ENCODE results near the gene CACNG7. TPM values are rescaled to one million over a fixed set of nuclear protein-coding genes. Genes with fewer than 3 reads are reported as not detected.

CACNG7 gene
- total RNA-seq, 2 experiments from 2014 or later: not detected

- DNase-seq: peak; percentile 68
- CTCF ChIA-PET: interaction anchor here (1.0 to 1.7 kb wide), 4 partner anchors 11 to 20 kb away, joined by 3 to 7 read pairs (median 4); no protein-coding TSS in a partner anchor
- POLR2A ChIA-PET: no interaction called here
- H3K36me3 Mint-ChIP-seq (ENCODE audit: low read depth): peaks cover 7% of the 10 kb centered on the region
- peak within 1 kb of the TSS; percentile 38 for H3K4me3 Mint-ChIP-seq
- no peak within 1 kb of the TSS for H3K27ac Mint-ChIP-seq
- no peaks in the 10 kb centered on the region for H3K9me3 Mint-ChIP-seq
- peaks cover 32% of the 10 kb centered on the region for H3K4me1 Mint-ChIP-seq
- peaks cover 35% of the 10 kb centered on the region for H3K27me3 Mint-ChIP-seq
Observed at GRCh38 chr19:53881482-53882390, 27.3 kb upstream of the CACNG7 start, which contains the start of gene PRKCG. PRKCG (plus strand) TSS chr19:53882197; CDS start chr19:53882495, 298 bp downstream.

GRCh38 chr19:53882391-53883050 lies 26.6 kb upstream of the CACNG7 start:
- H3K4me3 Mint-ChIP-seq: peak overlapping the region; percentile 38
- peaks cover 35% of the 10 kb centered on the region for H3K27me3 Mint-ChIP-seq
- DNase-seq: no peak
- peaks cover 24% of the 10 kb centered on the region for H3K4me1 Mint-ChIP-seq
- no peak overlapping the region for H3K27ac Mint-ChIP-seq
- ChIA-PET CTCF (interaction anchor here (1.0 to 1.7 kb wide), 4 partner anchors 12 to 19 kb away, joined by 3 to 7 read pairs (median 4); no protein-coding TSS in a partner anchor), POLR2A (no interaction called here)
- H3K36me3 Mint-ChIP-seq (ENCODE audit: low read depth): no peaks in the 10 kb centered on the region
- no peaks in the 10 kb centered on the region for H3K9me3 Mint-ChIP-seq

DNA sequence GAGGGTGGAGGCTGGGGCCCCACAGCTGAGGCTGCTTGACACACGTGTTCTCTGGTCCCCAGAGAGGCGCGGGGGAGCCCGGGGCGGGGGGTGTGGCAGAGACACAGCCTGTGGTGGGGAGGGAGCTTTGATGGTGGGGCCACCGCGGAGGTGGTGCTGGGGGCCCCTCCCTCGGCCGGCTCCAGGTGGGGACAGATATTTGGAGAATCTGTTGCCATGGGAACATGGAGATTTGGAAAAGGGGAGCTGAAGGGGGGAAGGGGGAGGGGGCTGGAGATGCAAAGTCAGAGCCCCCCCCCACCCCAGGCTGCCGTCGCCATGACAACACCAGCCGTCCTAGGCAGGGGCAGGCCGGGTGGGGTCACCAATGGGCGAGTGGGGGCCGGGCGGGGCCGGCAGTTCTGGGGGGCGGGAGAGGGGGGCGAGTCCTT lies 25.8 kb upstream of the CACNG7 start:
- CTCF ChIA-PET: interaction anchor here (1.2 kb wide), 1 partner anchor 40 kb away, joined by 3 read pairs; no protein-coding TSS in a partner anchor
- no peak overlapping the region for H3K27ac Mint-ChIP-seq
- no peaks in the 10 kb centered on the region for H3K36me3 Mint-ChIP-seq (ENCODE audit: low read depth)
- no peak overlapping the region for H3K4me3 Mint-ChIP-seq
- peak; percentile 26 for DNase-seq
- H3K9me3 Mint-ChIP-seq: no peaks in the 10 kb centered on the region
- peaks cover 35% of the 10 kb centered on the region for H3K27me3 Mint-ChIP-seq
- POLR2A ChIA-PET: no interaction called here
- peaks cover 17% of the 10 kb centered on the region for H3K4me1 Mint-ChIP-seq

DNA sequence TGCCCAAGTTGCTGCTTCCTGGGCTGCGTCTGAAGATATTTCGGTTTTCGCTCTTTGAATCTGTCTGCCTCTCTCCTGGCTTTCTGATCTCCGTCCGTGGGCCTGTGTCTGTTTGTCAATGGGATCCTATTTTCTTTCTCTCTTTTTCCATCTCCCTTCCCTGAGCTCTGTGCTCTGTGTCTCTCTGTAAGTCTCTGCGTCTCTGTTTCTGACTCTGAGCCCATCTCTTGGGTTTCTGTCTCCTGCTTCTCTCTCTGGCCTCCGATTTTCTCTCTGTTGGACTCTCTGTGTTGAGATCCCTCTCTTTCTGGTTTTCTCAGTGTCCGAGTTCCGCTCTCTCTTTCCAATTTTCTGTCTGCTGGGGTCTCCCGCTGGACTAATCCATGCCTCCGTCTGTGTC lies 25.3 kb upstream of the CACNG7 start:
- no peak for DNase-seq
- H3K36me3 Mint-ChIP-seq (ENCODE audit: low read depth): no peaks in the 10 kb centered on the region
- no peaks in the 10 kb centered on the region for H3K9me3 Mint-ChIP-seq
- ChIA-PET CTCF (interaction anchor here (1.2 kb wide), 1 partner anchor 40 kb away, joined by 3 read pairs; no protein-coding TSS in a partner anchor), POLR2A (no interaction called here)
- H3K27me3 Mint-ChIP-seq: peaks cover 35% of the 10 kb centered on the region
- H3K4me1 Mint-ChIP-seq: peaks cover 13% of the 10 kb centered on the region
- no peak overlapping the region for H3K4me3 Mint-ChIP-seq
- no peak overlapping the region for H3K27ac Mint-ChIP-seq

DNA sequence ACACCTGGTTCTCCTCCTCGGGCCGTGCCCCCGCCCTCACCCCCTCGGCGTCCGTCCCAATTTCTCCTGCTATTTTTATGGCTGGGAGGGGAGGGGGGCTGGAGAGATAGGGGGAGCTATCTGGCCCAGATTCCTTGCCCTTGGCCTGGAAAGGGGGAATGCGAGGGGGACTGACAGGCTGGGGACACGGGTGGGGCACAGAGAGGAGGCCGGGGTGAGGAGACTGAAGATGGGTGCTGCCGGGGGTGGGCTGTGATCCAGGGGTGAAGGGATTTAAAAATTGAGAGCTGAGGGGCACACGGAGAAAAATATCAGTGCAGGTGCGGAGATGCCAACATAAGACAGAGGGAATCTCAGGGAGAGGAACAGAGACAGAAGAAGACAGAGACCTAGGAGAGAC lies 24.8 kb upstream of the CACNG7 start:
- POLR2A ChIA-PET: no interaction called here
- DNase-seq: no peak
- H3K4me3 Mint-ChIP-seq: no peak overlapping the region
- CTCF ChIA-PET: interaction anchor here (1.2 kb wide), 1 partner anchor 41 kb away, joined by 3 read pairs; no protein-coding TSS in a partner anchor
- no peak overlapping the region for H3K27ac Mint-ChIP-seq
- H3K27me3 Mint-ChIP-seq: peaks cover 35% of the 10 kb centered on the region
- H3K36me3 Mint-ChIP-seq (ENCODE audit: low read depth): no peaks in the 10 kb centered on the region
- no peaks in the 10 kb centered on the region for H3K9me3 Mint-ChIP-seq
- H3K4me1 Mint-ChIP-seq: peaks cover 9% of the 10 kb centered on the region

DNA sequence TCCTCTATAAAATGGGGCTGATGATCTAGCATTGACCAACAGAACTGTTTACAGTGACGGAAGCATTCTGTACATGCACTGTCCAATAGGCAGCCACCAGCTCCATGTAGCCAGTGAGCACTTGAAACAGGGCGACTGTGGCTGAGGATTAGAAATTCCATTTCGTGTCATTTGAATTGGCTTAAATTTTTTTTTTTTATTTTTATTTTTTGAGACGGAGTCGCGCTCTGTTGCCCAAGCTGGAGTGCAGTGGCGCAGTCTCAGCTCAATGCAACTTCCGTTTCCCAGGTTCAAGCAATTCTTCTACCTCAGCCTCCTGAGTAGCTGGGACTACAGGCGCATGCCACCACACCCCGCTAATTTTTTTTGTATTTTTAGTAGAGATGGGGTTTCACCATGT lies 24.0 kb upstream of the CACNG7 start:
- H3K4me3 Mint-ChIP-seq: no peak overlapping the region
- no peaks in the 10 kb centered on the region for H3K9me3 Mint-ChIP-seq
- no peaks in the 10 kb centered on the region for H3K36me3 Mint-ChIP-seq (ENCODE audit: low read depth)
- H3K27me3 Mint-ChIP-seq: peaks cover 35% of the 10 kb centered on the region
- CTCF ChIA-PET: no interaction called here
- peaks cover 12% of the 10 kb centered on the region for H3K4me1 Mint-ChIP-seq
- POLR2A ChIA-PET: no interaction called here
- DNase-seq: no peak
- H3K27ac Mint-ChIP-seq: no peak overlapping the region

GRCh38 chr19:53892301-53892980 lies 16.6 kb upstream of the CACNG7 start:
- H3K9me3 Mint-ChIP-seq: no peaks in the 10 kb centered on the region
- DNase-seq: no peak
- POLR2A ChIA-PET: no interaction called here
- H3K27me3 Mint-ChIP-seq: no peaks in the 10 kb centered on the region
- H3K27ac Mint-ChIP-seq: no peak overlapping the region
- H3K4me1 Mint-ChIP-seq: peaks cover 5% of the 10 kb centered on the region
- no peak overlapping the region for H3K4me3 Mint-ChIP-seq
- CTCF ChIA-PET: no interaction called here
- H3K36me3 Mint-ChIP-seq (ENCODE audit: low read depth): no peaks in the 10 kb centered on the region

DNA sequence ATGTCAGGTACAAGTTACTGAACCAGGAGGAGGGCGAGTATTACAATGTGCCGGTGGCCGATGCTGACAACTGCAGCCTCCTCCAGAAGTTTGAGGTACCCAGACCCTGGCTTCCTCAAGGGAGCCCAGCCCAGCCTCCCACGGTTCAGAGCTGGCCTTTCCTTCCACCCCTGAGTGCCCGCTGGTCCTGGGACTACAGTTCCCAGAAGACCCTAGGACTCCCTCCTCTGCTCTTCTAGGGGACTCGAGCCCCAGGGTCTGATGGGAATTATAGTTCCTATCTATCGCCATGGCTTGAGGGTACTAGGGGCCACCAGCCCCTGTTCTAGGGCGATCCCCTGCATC lies 16.1 kb upstream of the CACNG7 start:
- ChIA-PET CTCF (interaction anchor here (0.5 kb wide), 1 partner anchor 180 kb away, joined by 3 read pairs; no protein-coding TSS in a partner anchor), POLR2A (no interaction called here)
- no peaks in the 10 kb centered on the region for H3K9me3 Mint-ChIP-seq
- H3K4me3 Mint-ChIP-seq: no peak overlapping the region
- H3K36me3 Mint-ChIP-seq (ENCODE audit: low read depth): no peaks in the 10 kb centered on the region
- no peak overlapping the region for H3K27ac Mint-ChIP-seq
- DNase-seq: no peak
- peaks cover 5% of the 10 kb centered on the region for H3K4me1 Mint-ChIP-seq
- peaks cover 2% of the 10 kb centered on the region for H3K27me3 Mint-ChIP-seq

DNA sequence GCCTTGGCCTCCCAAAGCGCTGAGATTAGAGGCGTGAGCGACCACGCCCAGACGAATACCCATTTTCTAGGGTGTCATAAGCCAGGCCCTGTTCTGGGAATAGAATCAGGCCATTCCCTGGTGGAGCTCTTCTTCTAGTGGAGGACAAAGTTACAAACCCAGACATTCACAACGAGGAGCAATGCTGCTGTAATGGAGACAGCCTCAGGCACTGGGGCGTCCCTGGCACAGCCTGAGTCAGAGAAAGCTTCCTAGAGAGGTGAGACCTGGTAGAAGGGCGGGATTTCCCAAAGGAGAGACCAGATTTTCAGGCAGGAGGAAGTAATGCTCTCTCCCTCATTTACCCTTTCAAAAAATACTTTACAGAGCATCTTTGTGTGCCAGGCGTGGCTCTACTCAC lies 14.4 kb upstream of the CACNG7 start:
- no peak for DNase-seq
- H3K27ac Mint-ChIP-seq: peak overlapping the region; percentile 13
- H3K27me3 Mint-ChIP-seq: peaks cover 6% of the 10 kb centered on the region
- no peak overlapping the region for H3K4me3 Mint-ChIP-seq
- CTCF ChIA-PET: interaction anchor here (1.1 kb wide), 1 partner anchor 13 kb away, joined by 3 read pairs; the partner anchor contains the start of gene PRKCG
- POLR2A ChIA-PET: no interaction called here
- peaks cover 12% of the 10 kb centered on the region for H3K4me1 Mint-ChIP-seq
- H3K9me3 Mint-ChIP-seq: no peaks in the 10 kb centered on the region
- H3K36me3 Mint-ChIP-seq (ENCODE audit: low read depth): no peaks in the 10 kb centered on the region

GRCh38 chr19:53896682-53897081 lies 12.4 kb upstream of the CACNG7 start:
- H3K4me1 Mint-ChIP-seq: peaks cover 7% of the 10 kb centered on the region
- no peak overlapping the region for H3K27ac Mint-ChIP-seq
- H3K27me3 Mint-ChIP-seq: peaks cover 6% of the 10 kb centered on the region
- DNase-seq: no peak
- POLR2A ChIA-PET: no interaction called here
- no peaks in the 10 kb centered on the region for H3K9me3 Mint-ChIP-seq
- no peaks in the 10 kb centered on the region for H3K36me3 Mint-ChIP-seq (ENCODE audit: low read depth)
- H3K4me3 Mint-ChIP-seq: no peak overlapping the region
- CTCF ChIA-PET: interaction anchor here (0.5 kb wide), 1 partner anchor 734 kb away, joined by 4 read pairs; no protein-coding TSS in a partner anchor

DNA sequence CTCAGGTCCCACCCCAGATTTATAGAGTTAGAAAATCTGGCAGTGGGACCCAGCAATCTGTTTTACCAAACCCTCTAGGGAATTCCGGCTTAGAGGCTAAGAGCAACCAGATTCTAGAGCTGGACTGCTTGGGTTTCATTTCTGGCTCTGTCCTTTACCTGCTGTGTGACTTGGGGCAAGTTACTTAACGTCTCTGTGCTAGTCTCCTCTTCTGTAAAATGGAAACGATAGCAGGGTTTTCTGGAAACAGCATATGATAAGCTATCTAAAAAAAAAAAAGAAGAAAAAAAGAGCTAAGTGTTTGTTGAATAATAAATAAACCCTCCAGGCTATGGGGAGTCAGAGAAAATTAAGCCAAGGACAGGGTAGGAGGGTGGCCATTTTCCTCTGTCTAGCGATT lies 11.6 kb upstream of the CACNG7 start:
- CTCF ChIA-PET: interaction anchor here (0.5 to 0.7 kb wide), 2 partner anchors 282 to 735 kb away, joined by 3 to 4 read pairs; no protein-coding TSS in a partner anchor
- no peak overlapping the region for H3K27ac Mint-ChIP-seq
- peaks cover 6% of the 10 kb centered on the region for H3K27me3 Mint-ChIP-seq
- no peak for DNase-seq
- no peak overlapping the region for H3K4me3 Mint-ChIP-seq
- no peaks in the 10 kb centered on the region for H3K9me3 Mint-ChIP-seq
- H3K36me3 Mint-ChIP-seq (ENCODE audit: low read depth): no peaks in the 10 kb centered on the region
- H3K4me1 Mint-ChIP-seq: peaks cover 7% of the 10 kb centered on the region
- POLR2A ChIA-PET: no interaction called here

- H3K36me3 Mint-ChIP-seq (ENCODE audit: low read depth): no peaks in the 10 kb centered on the region
- ChIA-PET CTCF (interaction anchor here (0.7 kb wide), 1 partner anchor 281 kb away, joined by 3 read pairs; no protein-coding TSS in a partner anchor), POLR2A (no interaction called here)
- peaks cover 7% of the 10 kb centered on the region for H3K4me1 Mint-ChIP-seq
- no peak overlapping the region for H3K4me3 Mint-ChIP-seq
- no peak overlapping the region for H3K27ac Mint-ChIP-seq
- no peak for DNase-seq
- peaks cover 6% of the 10 kb centered on the region for H3K27me3 Mint-ChIP-seq
- H3K9me3 Mint-ChIP-seq: no peaks in the 10 kb centered on the region
Observed at GRCh38 chr19:53898166-53898565, 10.9 kb upstream of the CACNG7 start.
